Vagina (tissue), 2 donors: ENCODE results near the gene ELMO3. TPM values are rescaled to one million over a fixed set of nuclear protein-coding genes. Genes with fewer than 3 reads are reported as not detected.
A peak's percentile ranks its signal among the peaks of the same experiment; 100 is the strongest.

ENCODE experiments used
- DNase-seq, 2 donors: peaks; one replicate each; pipeline ENCODE4 v3.0.0-alpha.2; 2017; ENCODE audit errors: extremely low spot score in 2 of 2
- H3K27ac ChIP-seq: fragments of 200-600 bp; sonication (generic); one replicate; pipeline ENCODE4 v1.5.1; 2019
- H3K27me3 ChIP-seq: fragments of 200-600 bp; sonication (generic); one replicate; pipeline ENCODE4 v1.5.1; 2019
- H3K36me3 ChIP-seq, 2 donors: fragments of 200-600 bp; sonication (generic); one replicate each; pipeline ENCODE4 v1.5.1; 2017 to 2019
- H3K4me1 ChIP-seq: fragments of 200-600 bp; sonication (generic); one replicate; pipeline ENCODE4 v1.5.1; 2019
- H3K4me3 ChIP-seq, 2 donors: fragments of 200-600 bp; sonication (generic); 1 replicate in 1 of 2; 2 replicates in 1 of 2; pipeline ENCODE4 v1.5.1; 2016 to 2019
- H3K9me3 ChIP-seq: fragments of 200-600 bp; sonication (generic); one replicate; pipeline ENCODE4 v1.5.1; 2019
- POLR2A ChIP-seq, 2 donors: fragments of 450-650 bp; IDR thresholded peaks; one replicate each; pipeline ENCODE4 v1.6.1; 2017; ENCODE audit warnings: antibody characterized with exemption in 2 of 2, mild to moderate bottlenecking in 2 of 2, moderate library complexity in 2 of 2
- POLR2AphosphoS5 ChIP-seq, 2 donors: sonication (generic); formaldehyde crosslinking; IDR thresholded peaks; one replicate each; pipeline ENCODE4 v1.9.0; 2017; ENCODE audit warnings: antibody characterized with exemption in 2 of 2, mild to moderate bottlenecking in 2 of 2, low read depth in 1 of 2; ENCODE audit not compliant: insufficient read depth in 1 of 2
- intact Hi-C: fragments of 100-400 bp; cut with DNase I; formaldehyde crosslinking; loops from one replicate; pipeline ENCODE4 v1.15.1; 2023
- total RNA-seq: library from RNA; depleted of rRNA; stranded (reverse); fragments of >200 nt; gene quantifications from one replicate; pipeline ENCODE4 v1.2.3, GENCODE V29; 2016
- TF ChIP-seq, protein P1 (sequence below), 3 experiments: fragments of 450-650 bp in 2 of 3; fragments of 200-600 bp in 1 of 3; sonication (generic) in 1 of 3; IDR thresholded peaks; one replicate each; pipeline ENCODE4 v1.5.1; 2017 to 2019; ENCODE audit warnings: antibody characterized with exemption in 3 of 3, mild to moderate bottlenecking in 2 of 3, moderate library complexity in 2 of 3

The ELMO3 gene
- total RNA-seq, 1 donor from 2014 or later, result 21.6 TPM

DNA sequence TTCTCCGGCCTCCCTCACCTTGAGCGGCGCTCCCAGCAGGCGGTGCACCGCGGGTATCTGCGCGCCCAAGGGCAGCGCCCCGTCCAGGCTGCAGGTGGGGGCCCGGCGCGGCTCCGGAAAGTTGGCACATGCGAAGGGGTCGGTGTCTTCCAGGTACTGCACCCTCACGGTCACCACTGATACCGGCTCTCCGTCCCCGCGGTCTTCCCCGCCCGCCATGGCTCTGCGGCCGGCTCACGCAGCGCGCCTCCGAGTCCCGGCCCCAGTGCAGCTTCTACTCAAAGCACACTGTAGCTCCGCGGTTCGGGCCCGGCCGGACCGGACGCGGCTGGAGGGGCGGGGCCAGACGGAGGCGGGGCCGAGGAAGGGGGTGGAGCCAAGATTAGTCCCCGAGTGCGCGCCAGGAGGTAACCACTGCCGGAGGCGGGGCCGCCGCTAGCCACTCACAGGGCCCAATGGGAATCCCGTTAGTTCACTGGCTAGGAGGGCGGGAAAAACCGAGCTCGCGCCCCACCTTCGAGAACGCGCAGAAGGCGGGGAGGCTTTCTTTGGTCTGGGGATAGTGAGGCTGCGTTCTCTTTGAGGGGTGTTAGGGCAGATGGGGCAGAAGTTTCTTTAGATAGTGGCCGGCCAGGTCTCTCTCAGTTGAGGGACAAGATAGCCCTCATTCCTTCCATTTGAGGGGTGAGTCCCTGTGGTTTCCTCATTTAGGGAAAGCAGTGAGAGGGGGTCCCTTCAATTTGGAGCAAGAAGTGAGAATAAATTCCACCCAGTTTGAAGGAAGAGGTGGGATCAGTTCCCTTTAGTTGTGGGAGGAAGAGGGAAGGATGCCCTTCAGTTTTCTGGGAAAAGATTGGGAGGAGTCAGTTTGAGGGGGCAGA lies 48.5 kb downstream of the ELMO3 start, which contains the start of gene FHOD1:
Gene FHOD1, minus strand, starts transcription at position 290 of the 881 bp plus-strand sequence. Its CDS starts 71 bp downstream, at position 219.
- Histone ChIP-seq H3K27ac (peak within 1 kb of the TSS; percentile 85), H3K4me1 (peaks cover 59% of the 10 kb centered on the region), H3K36me3 (no peaks in the 10 kb centered on the region), H3K4me3 (peak within 1 kb of the TSS; percentile 92 to 93), H3K9me3 (no peaks in the 10 kb centered on the region), H3K27me3 (no peaks in the 10 kb centered on the region)
- intact Hi-C loops, result no loop called here
- TF ChIP-seq, protein P1, sequence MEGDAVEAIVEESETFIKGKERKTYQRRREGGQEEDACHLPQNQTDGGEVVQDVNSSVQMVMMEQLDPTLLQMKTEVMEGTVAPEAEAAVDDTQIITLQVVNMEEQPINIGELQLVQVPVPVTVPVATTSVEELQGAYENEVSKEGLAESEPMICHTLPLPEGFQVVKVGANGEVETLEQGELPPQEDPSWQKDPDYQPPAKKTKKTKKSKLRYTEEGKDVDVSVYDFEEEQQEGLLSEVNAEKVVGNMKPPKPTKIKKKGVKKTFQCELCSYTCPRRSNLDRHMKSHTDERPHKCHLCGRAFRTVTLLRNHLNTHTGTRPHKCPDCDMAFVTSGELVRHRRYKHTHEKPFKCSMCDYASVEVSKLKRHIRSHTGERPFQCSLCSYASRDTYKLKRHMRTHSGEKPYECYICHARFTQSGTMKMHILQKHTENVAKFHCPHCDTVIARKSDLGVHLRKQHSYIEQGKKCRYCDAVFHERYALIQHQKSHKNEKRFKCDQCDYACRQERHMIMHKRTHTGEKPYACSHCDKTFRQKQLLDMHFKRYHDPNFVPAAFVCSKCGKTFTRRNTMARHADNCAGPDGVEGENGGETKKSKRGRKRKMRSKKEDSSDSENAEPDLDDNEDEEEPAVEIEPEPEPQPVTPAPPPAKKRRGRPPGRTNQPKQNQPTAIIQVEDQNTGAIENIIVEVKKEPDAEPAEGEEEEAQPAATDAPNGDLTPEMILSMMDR (IDR thresholded peaks at IDR 0.05), result no peak
- TF ChIP-seq POLR2A (IDR thresholded peaks at IDR 0.05) (peak in 1 of 2 donors; percentile 35), POLR2AphosphoS5 (IDR thresholded peaks at IDR 0.05; ENCODE audit: insufficient read depth in 1 of 2, low read depth in 1 of 2) (peak; percentile 80 to 94)
- DNase-seq, result peak in 1 of 2 donors; percentile 97

DNA sequence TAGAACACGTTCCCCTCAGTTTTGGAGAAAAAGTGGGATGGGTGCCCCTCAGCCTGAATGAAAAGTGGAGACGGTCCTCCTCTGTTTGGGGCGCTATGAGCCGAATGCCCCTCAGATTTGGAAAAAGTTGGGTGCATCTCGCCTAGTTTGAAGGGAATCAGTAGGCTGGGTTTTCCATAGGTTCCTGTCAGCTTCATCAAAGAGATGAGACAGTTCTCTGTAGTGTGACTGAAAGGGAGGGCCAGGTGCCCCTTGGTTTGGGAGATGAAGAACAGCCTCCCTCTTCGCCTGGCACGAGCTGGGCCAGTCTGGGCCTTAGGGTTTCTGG lies 49.1 kb downstream of the ELMO3 start:
- TF ChIP-seq POLR2A (IDR thresholded peaks at IDR 0.05), result no peak
- TF ChIP-seq, protein P1 (IDR thresholded peaks at IDR 0.05), result no peak
- TF ChIP-seq POLR2AphosphoS5 (IDR thresholded peaks at IDR 0.05; ENCODE audit: insufficient read depth in 1 of 2, low read depth in 1 of 2), result no peak
- intact Hi-C loops, result no loop called here
- no peaks in the 10 kb centered on the region for H3K9me3 ChIP-seq
- H3K4me1 ChIP-seq, result peaks cover 59% of the 10 kb centered on the region
- H3K27ac ChIP-seq, result peak overlapping the region; percentile 59
- H3K4me3 ChIP-seq, result peak overlapping the region; percentile 92 to 93
- no peaks in the 10 kb centered on the region for H3K27me3 ChIP-seq
- no peak for DNase-seq
- no peaks in the 10 kb centered on the region for H3K36me3 ChIP-seq

DNA sequence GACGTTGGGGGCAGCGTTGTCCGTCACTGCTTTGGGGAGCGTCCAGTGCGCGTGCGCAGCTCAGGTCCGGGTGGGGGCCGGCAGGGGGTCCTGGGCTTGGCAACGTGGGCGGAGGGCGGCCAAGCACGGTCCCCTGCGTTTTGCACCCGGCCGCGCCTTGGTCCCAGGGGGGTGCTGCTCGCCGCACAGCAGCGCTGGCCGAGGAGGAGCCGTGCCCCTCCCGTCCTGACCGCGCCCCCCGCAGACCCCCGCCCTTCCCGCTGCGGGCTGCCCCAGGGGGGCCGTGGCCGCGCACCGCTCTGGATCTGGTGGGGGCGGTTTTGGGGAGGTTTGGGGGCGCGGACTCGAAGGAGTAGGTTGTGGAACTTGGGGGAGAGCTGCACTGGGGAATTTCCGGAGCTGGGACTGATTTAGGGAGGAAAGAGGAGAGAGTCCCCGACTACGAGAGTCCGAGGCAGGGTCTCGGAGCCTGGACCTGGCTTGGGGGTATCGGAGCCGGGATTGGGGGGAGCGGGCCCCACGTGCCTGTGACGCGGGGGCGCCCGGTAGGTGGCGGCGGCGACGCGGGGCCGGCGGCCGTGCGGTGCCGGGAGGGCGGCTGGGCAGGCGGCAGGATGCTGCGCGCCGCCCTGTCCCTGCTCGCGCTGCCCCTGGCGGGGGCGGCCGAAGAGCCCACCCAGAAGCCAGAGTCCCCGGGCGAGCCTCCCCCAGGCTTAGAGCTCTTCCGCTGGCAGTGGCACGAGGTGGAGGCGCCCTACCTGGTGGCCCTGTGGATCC lies 49.7 kb downstream of the ELMO3 start, which contains the start of gene SLC9A5:
Gene SLC9A5, plus strand, starts transcription at position 579 of the 777 bp plus-strand sequence. Its CDS starts 36 bp downstream, at position 615.
- DNase-seq, result no peak
- Histone ChIP-seq H3K36me3 (no peaks in the 10 kb centered on the region), H3K27ac (peak within 1 kb of the TSS; percentile 59), H3K4me3 (peak within 1 kb of the TSS; percentile 92 to 93), H3K9me3 (no peaks in the 10 kb centered on the region), H3K4me1 (peaks cover 58% of the 10 kb centered on the region), H3K27me3 (no peaks in the 10 kb centered on the region)
- intact Hi-C loops, result no loop called here
- TF ChIP-seq, protein P1 (IDR thresholded peaks at IDR 0.05), result no peak

DNA sequence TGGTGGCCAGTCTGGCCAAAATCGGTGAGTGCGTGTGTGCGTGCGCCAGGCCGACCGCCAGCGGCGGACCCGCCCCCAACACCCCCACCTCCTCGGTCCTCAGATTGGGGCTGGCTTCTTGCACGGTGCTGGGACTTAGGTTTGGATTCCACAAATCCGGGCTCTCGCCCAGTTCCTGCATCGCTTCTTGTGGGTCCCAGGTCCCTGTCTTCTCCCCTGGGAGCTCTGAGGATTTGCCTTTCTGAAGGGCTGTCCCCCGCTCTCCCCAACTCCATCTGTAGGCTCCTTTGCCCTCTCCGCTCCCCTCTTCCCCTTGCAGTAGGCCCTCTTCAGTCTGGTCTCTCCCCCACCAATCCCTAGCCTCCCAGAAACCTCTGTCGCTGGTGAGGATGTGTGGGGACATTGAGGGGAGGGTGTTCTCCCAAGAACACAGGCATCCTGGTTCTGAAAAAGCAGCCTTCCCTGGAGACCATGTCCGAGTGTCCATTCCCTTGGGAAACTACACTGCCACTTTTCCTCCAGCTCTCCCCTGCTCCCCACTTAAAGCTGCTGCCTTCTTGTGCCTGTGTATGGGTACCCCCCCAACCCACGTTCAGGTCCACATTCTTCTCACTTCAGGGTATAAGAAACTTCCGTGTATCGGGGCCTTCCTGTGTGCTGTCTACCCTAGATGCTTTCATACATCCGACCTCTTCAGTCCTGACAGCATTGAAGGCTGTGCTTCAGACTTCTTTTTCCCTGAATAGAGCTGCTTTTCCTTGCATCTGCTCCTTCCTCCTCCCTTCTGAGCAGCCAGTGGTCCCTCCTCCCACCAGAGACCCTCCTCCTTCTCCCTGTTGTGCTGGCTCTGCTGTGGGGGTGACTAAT lies 50.5 kb downstream of the ELMO3 start:
- DNase-seq, result no peak

More for the DNA sequence above, 50.5 kb downstream of the ELMO3 start:
- no peaks in the 10 kb centered on the region for H3K9me3 ChIP-seq
- H3K27ac ChIP-seq, result no peak overlapping the region
- H3K36me3 ChIP-seq, result no peaks in the 10 kb centered on the region
- peaks cover 49% of the 10 kb centered on the region for H3K4me1 ChIP-seq
- TF ChIP-seq, protein P1 (IDR thresholded peaks at IDR 0.05), result no peak
- TF ChIP-seq POLR2A (IDR thresholded peaks at IDR 0.05), result no peak
- TF ChIP-seq POLR2AphosphoS5 (IDR thresholded peaks at IDR 0.05; ENCODE audit: insufficient read depth in 1 of 2, low read depth in 1 of 2), result no peak
- H3K4me3 ChIP-seq, result peak overlapping the region; percentile 92 to 93
- intact Hi-C loops, result no loop called here
- H3K27me3 ChIP-seq, result no peaks in the 10 kb centered on the region
